ENCODE measurements around the gene PPP3CA.

DNA sequence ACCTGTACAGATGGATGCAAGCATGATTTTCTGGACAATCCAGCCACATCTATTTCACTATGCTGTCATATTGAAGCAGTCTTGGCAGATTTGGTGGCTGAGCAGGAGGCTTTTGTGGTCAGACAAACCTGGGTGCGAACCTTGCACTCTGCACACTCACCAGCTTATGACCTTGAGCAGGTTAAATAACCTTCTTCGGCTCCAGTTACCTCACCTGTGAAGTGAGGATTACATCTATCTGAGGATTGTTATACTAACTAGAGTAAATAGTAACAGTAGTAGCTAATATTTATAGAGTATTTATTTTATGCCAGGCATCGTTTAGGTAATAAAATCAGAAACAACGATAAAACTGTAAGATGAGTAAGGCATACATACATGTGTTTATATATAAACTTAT is 150.0 kb downstream of the PPP3CA start:
- no peak for TF ChIP-seq CTCF (conservative IDR thresholded peaks at IDR 0.05)
- TF ChIP-seq EZH2 (IDR thresholded peaks at IDR 0.05; ENCODE audit: low read depth), result no peak
